Activated CD4-positive, alpha-beta T cell treated with anti-CD3 and anti-CD28 coated beads for 1 hour (primary cell): ENCODE data around the gene ADCY6.
"Not testable (repeated sequence)": the region's sequence is repeated elsewhere in the genome, so short reads cannot be mapped to it uniquely, and the experiment has no call there.

ENCODE experiments used
- DNase-seq: peaks from one replicate; pipeline ENCODE4 v3.0.0-alpha.2; 2020

ADCY6 gene

DNA sequence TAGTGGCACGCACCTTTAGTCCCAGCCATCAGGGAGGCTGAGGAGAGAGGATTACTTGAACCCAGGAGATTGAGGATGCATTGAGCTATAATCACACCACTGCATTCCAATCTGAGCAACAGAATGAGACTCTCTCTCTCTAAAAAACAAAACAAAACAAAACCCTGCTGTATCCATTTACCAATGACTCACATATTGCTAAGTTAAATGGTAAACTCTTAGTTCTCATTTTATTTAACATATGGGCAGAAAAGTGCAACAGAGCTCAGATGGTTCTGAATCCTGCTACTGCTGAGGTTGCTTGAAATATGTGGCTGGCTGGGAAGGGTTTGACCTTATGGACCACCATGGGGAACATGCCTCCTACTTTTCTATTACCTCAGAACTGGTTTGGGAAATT is 38.7 kb downstream of the ADCY6 start:
- no peak for DNase-seq

- DNase-seq, result no peak
Measured at GRCh38 chr12:48744251-48745008, 44.5 kb downstream of the ADCY6 start.

- no peak for DNase-seq
Measured at GRCh38 chr12:48739618-48740269, 49.1 kb downstream of the ADCY6 start.

- DNase-seq, result no peak
Measured at GRCh38 chr12:48736456-48736855, 52.4 kb downstream of the ADCY6 start.

DNA sequence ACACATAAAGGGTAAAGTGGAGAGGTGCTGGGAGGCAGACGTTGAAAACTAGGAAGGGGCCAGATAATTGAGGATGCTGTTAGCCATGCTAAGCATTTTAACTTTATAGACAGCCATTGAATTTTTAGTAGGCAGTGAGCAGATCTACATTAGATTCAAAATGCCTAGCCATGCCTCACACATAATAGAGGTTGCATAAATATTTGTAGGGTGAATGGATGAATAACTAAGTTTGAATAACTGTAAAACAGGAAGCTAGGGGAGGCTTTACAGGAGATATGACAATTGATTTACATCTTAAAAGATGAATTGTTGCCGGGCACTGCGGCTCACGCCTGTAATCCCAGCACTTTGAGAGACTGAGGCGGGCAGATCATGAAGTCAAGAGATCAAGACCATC is 60.1 kb downstream of the ADCY6 start:
- DNase-seq, result no peak

GRCh38 chr12:48720737-48721136 is 68.2 kb downstream of the ADCY6 start:
- DNase-seq, result not testable (repeated sequence)

GRCh38 chr12:48720171-48720570 is 68.7 kb downstream of the ADCY6 start:
- not testable (repeated sequence) for DNase-seq

- not testable (repeated sequence) for DNase-seq
Measured at GRCh38 chr12:48719002-48719401, 69.9 kb downstream of the ADCY6 start.

GRCh38 chr12:48717252-48717695 is 71.6 kb downstream of the ADCY6 start:
- DNase-seq, result no peak

- peak; percentile 98 for DNase-seq
Measured at GRCh38 chr12:48716493-48717251, 72.2 kb downstream of the ADCY6 start, which contains the start of gene CCNT1. Gene CCNT1, minus strand, starts transcription at chr12:48716707. Its CDS starts 32 bp downstream, at chr12:48716675.
